Endothelial cell of umbilical vein (primary cell): ENCODE results near the gene GRM5. TPM values are rescaled to one million over a fixed set of nuclear protein-coding genes. Genes with fewer than 3 reads are reported as not detected.

ENCODE experiments used
- BruUV-seq: library from RNA; stranded (reverse); fragments of 400-500 nt; replicated peaks from 2 replicates; lab custom pipeline; 2021; lab: Mats Ljungman, UMichigan
- CTCF ChIA-PET: fragments of 300-600, 350-600 bp; sonication (Branson Sonifier 250); formaldehyde crosslinking; loops from one replicate; lab custom pipeline; 2021; ENCODE audit warnings: antibody characterized with exemption, inconsistent platforms; lab: Charles Lee
- POLR2A ChIA-PET: fragments of 300-600, 350-600 bp; sonication (Branson Sonifier 250); formaldehyde crosslinking; loops from one replicate; lab custom pipeline; 2021; ENCODE audit warnings: antibody characterized with exemption, inconsistent platforms; lab: Charles Lee
- DNase-seq: peaks from one replicate; pipeline ENCODE4 v3.0.0-alpha.2; 2011; ENCODE audit warnings: low read depth, low spot score
- FAIRE-seq: peaks from 2 replicates; lab custom pipeline; 2011; peaks lifted over from hg19 to GRCh38; lab: Jason Lieb, UNC
- H2AFZ ChIP-seq: 2 replicates; pipeline ENCODE4 v1.6.0; 2012; ENCODE audit warnings: low read depth, low read length, control low read depth, inconsistent platforms
- H3K27ac ChIP-seq: 2 replicates; pipeline ENCODE4 v1.5.1; 2011; ENCODE audit warnings: low read depth, mild to moderate bottlenecking, control low read depth, low read length, moderate library complexity; ENCODE audit not compliant: insufficient read depth
- H3K27me3 ChIP-seq, 2 experiments: 2 replicates each; pipeline versions ENCODE4 v1.6.0 to v1.6.1; 2011; ENCODE audit warnings: low read length in 2 of 2, mixed read lengths in 1 of 2; ENCODE audit not compliant: control insufficient read depth in 2 of 2, insufficient read depth in 2 of 2
- H3K36me3 ChIP-seq, 2 experiments: 2 replicates in 1 of 2; 3 replicates in 1 of 2; pipeline ENCODE4 v1.5.1; 2011; ENCODE audit warnings: low read length in 2 of 2, mild to moderate bottlenecking in 1 of 2, moderate library complexity in 1 of 2; ENCODE audit not compliant: control insufficient read depth in 2 of 2, insufficient read depth in 2 of 2; ENCODE audit errors: extremely low read depth in 1 of 2
- H3K4me1 ChIP-seq: 3 replicates; pipeline ENCODE4 v1.5.1; 2011; ENCODE audit warnings: mild to moderate bottlenecking, low read length; ENCODE audit not compliant: control insufficient read depth, insufficient read depth; ENCODE audit errors: extremely low read depth
- H3K4me2 ChIP-seq: 2 replicates; pipeline ENCODE4 v1.6.1; 2011; ENCODE audit warnings: low read length, control low read depth, mixed read lengths; ENCODE audit not compliant: insufficient read depth
- H3K4me3 ChIP-seq, 3 experiments: fragments of 200-600 bp in 1 of 3; sonication (generic), shearing (Covaris generic) in 1 of 3; replicated peaks in 1 of 3; 2 replicates each; pipeline ENCODE4 v1.5.1; 2011 to 2016; ENCODE audit warnings: control low read depth in 3 of 3, low read length in 3 of 3, mild to moderate bottlenecking in 2 of 3, inconsistent platforms in 1 of 3, low read depth in 1 of 3, moderate library complexity in 1 of 3; ENCODE audit not compliant: insufficient read depth in 1 of 3
- H3K79me2 ChIP-seq: 2 replicates; pipeline ENCODE4 v1.6.0; 2012; ENCODE audit warnings: low read length, inconsistent platforms; ENCODE audit not compliant: control insufficient read depth, insufficient read depth
- H3K9ac ChIP-seq: replicated peaks from 2 replicates; pipeline ENCODE3; 2011; ENCODE audit warnings: low read length, control low read depth; ENCODE audit not compliant: insufficient read depth; ENCODE audit errors: extremely low read depth
- H3K9me1 ChIP-seq: replicated peaks from 3 replicates; pipeline ENCODE4 v1.6.0; 2011; ENCODE audit warnings: mild to moderate bottlenecking, low read length; ENCODE audit not compliant: control insufficient read depth, insufficient read depth; ENCODE audit errors: extremely low read depth
- H3K9me3 ChIP-seq: replicated peaks from 2 replicates; pipeline ENCODE4 v1.5.1; 2012; ENCODE audit warnings: low read length, inconsistent platforms; ENCODE audit not compliant: control insufficient read depth, insufficient read depth
- H4K20me1 ChIP-seq: replicated peaks from 2 replicates; pipeline ENCODE3; 2011; ENCODE audit warnings: mild to moderate bottlenecking, low read length; ENCODE audit not compliant: control insufficient read depth, insufficient read depth; ENCODE audit errors: extremely low read depth
- EZH2 ChIP-seq: IDR thresholded peaks from 2 replicates; pipeline ENCODE4 v1.6.1; 2012; ENCODE audit warnings: borderline replicate concordance, low read depth, mild to moderate bottlenecking, moderate library complexity, low read length, inconsistent platforms; ENCODE audit not compliant: severe bottlenecking
- FOS ChIP-seq: IDR thresholded peaks from 2 replicates; pipeline ENCODE4 v1.6.1; 2011; ENCODE audit warnings: mild to moderate bottlenecking, low read length, moderate library complexity, borderline replicate concordance; ENCODE audit not compliant: insufficient read depth
- GATA2 ChIP-seq: IDR thresholded peaks from 2 replicates; pipeline ENCODE4 v1.7.0; 2011; ENCODE audit warnings: low read depth, mild to moderate bottlenecking, moderate library complexity, mixed read lengths, low read length; ENCODE audit not compliant: insufficient read length, insufficient read depth
- JUN ChIP-seq: IDR thresholded peaks from 2 replicates; pipeline ENCODE4 v1.6.1; 2011; ENCODE audit warnings: borderline replicate concordance, low read depth; ENCODE audit not compliant: insufficient read length, insufficient read depth
- MYC ChIP-seq: IDR thresholded peaks from one replicate; pipeline ENCODE4 v1.6.1; 2011; ENCODE audit warnings: mild to moderate bottlenecking, low read depth, low read length
- POLR2A ChIP-seq: IDR thresholded peaks from 2 replicates; pipeline ENCODE4 v1.6.1; 2012; ENCODE audit warnings: low read depth, mild to moderate bottlenecking, control low read depth, low read length
- POLR2AphosphoS5 ChIP-seq: IDR thresholded peaks from 2 replicates; pipeline ENCODE4 v1.6.1; 2012; ENCODE audit warnings: low read depth, mild to moderate bottlenecking, control low read depth, low read length, moderate library complexity; ENCODE audit not compliant: insufficient read depth
- dilution Hi-C: fragments of 300-500 bp; cut with MboI; formaldehyde crosslinking; loops from one replicate; pipeline ENCODE4 v1.15.0; 2019; ENCODE audit warnings: low sequenced_read_pairs; ENCODE audit not compliant: extremely low pct_ligation_motif_present
- intact Hi-C: fragments of 100-400 bp; cut with micrococcal nuclease; formaldehyde crosslinking; loops from one replicate; pipeline ENCODE4 v1.10.0; 2022
- polyA plus RNA-seq, 4 experiments: library from polyadenylated mRNA; depleted of rRNA in 3 of 4; stranded (reverse) in 3 of 4; unstranded in 1 of 4; fragments of >200 nt; gene quantifications; 2 replicates each; pipeline versions ENCODE4 v1.2.1 to v1.2.3, GENCODE V29; 2011 to 2012; ENCODE audit warnings: missing spikeins in 1 of 4
- total RNA-seq: library from RNA; stranded (reverse); gene quantifications from 2 replicates; pipeline ENCODE4 v1.2.3, GENCODE V29; 2021
- TF ChIP-seq, protein P1 (sequence below): IDR thresholded peaks from 2 replicates; pipeline ENCODE4 v1.6.1; 2011; ENCODE audit not compliant: insufficient read depth, insufficient read length
- TF ChIP-seq, protein P2 (sequence below), 2 donors: IDR thresholded peaks; 1 replicate in 1 of 2; 2 replicates in 1 of 2; pipeline ENCODE4 v1.5.1; 2011; ENCODE audit warnings: low read length in 2 of 2, mild to moderate bottlenecking in 2 of 2, moderate library complexity in 2 of 2, control low read depth in 1 of 2, inconsistent platforms in 1 of 2, low read depth in 1 of 2; ENCODE audit not compliant: insufficient read depth in 1 of 2; ENCODE audit errors: extremely low read depth in 1 of 2

GRM5 gene
- total and polyA plus RNA-seq, 2 donors (not counting 3 experiments of a cell fraction or from before 2014, with no cell fraction given) = 0.10 to 0.11 TPM

DNA sequence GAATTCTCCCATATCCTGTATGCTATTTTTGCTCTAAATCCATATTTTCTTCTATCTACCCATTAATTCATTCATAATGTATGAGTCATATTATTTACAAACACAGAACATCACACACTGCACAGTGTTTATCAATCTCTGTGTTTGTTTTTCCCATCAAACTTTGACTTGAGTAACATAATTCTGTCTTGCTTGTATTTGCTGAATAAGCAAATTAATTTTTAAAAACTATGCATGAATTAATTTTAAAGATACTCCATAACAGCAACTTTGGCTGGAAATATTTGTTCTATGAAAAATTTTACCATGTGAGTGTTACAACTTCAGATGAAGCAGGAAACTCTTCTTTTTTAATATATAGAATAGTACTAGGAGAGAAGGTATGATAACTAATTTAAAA lies 275.6 kb downstream of the GRM5 start:
- Histone ChIP-seq H4K20me1 (no peaks in the 10 kb centered on the region), H2AFZ (no peak overlapping the region), H3K9ac (no peak overlapping the region), H3K36me3 (no peaks in the 10 kb centered on the region), H3K27ac (no peak overlapping the region), H3K4me2 (no peak overlapping the region), H3K4me3 (no peak overlapping the region), H3K79me2 (no peaks in the 10 kb centered on the region), H3K4me1 (no peaks in the 10 kb centered on the region), H3K9me3 (no peaks in the 10 kb centered on the region), H3K27me3 (peaks cover 0 to 2% of the 10 kb centered on the region in 2 experiments), H3K9me1 (no peaks in the 10 kb centered on the region)
- DNase-seq (no peak), FAIRE-seq (no peak)
- no TSS peak for BruUV-seq
- dilution Hi-C loops = no loop called here
- TF ChIP-seq MYC (no peak), JUN (no peak), GATA2 (no peak), POLR2A (no peak), POLR2AphosphoS5 (no peak), EZH2 (no peak), FOS (no peak)
- TF ChIP-seq, protein P1, sequence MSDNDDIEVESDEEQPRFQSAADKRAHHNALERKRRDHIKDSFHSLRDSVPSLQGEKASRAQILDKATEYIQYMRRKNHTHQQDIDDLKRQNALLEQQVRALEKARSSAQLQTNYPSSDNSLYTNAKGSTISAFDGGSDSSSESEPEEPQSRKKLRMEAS = no peak
- TF ChIP-seq, protein P2, sequence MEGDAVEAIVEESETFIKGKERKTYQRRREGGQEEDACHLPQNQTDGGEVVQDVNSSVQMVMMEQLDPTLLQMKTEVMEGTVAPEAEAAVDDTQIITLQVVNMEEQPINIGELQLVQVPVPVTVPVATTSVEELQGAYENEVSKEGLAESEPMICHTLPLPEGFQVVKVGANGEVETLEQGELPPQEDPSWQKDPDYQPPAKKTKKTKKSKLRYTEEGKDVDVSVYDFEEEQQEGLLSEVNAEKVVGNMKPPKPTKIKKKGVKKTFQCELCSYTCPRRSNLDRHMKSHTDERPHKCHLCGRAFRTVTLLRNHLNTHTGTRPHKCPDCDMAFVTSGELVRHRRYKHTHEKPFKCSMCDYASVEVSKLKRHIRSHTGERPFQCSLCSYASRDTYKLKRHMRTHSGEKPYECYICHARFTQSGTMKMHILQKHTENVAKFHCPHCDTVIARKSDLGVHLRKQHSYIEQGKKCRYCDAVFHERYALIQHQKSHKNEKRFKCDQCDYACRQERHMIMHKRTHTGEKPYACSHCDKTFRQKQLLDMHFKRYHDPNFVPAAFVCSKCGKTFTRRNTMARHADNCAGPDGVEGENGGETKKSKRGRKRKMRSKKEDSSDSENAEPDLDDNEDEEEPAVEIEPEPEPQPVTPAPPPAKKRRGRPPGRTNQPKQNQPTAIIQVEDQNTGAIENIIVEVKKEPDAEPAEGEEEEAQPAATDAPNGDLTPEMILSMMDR (IDR thresholded peaks at IDR 0.05; ENCODE audit: extremely low read depth in 1 of 2, insufficient read depth in 1 of 2, low read depth in 1 of 2, low read length in 2 of 2) = no peak
- ChIA-PET CTCF (no interaction called here), POLR2A (no interaction called here)
- intact Hi-C loops = no loop called here
